Activated B cell treated with CpG ODN at 0.5 μM for 24 hours (primary cell): ENCODE results near the gene TTC36. TPM values are rescaled to one million over a fixed set of nuclear protein-coding genes. Genes with fewer than 3 reads are reported as not detected.
A peak's percentile ranks its signal among the peaks of the same experiment; 100 is the strongest.
"Not testable (repeated sequence)": the region's sequence is repeated elsewhere in the genome, so short reads cannot be mapped to it uniquely, and the experiment has no call there.

ENCODE experiments used
- ATAC-seq: fragments of 200-7000 bp; cut with Tn5 transposase; one replicate; pipeline ENCODE4 v1.10.0; 2021; ENCODE audit warnings: low read depth, mild to moderate bottlenecking, moderate library complexity
- CTCF ChIA-PET: fragments of 350-600 bp; sonication (Branson Sonifier 250); formaldehyde crosslinking; loops from one replicate; lab custom pipeline; 2021; ENCODE audit warnings: antibody characterized with exemption; lab: Charles Lee
- POLR2A ChIA-PET: fragments of 350-600 bp; sonication (Branson Sonifier 250); formaldehyde crosslinking; loops from one replicate; lab custom pipeline; 2021; ENCODE audit warnings: antibody characterized with exemption; lab: Charles Lee
- DNase-seq: peaks from one replicate; pipeline ENCODE4 v3.0.0; 2022
- H3K27ac Mint-ChIP-seq: one replicate; pipeline ENCODE4 v1.8.0; 2020; ENCODE audit warnings: mixed read lengths
- H3K27me3 Mint-ChIP-seq: one replicate; pipeline ENCODE4 v1.8.0; 2021; ENCODE audit warnings: mixed read lengths
- H3K36me3 Mint-ChIP-seq: one replicate; pipeline ENCODE4 v1.8.0; 2021; ENCODE audit warnings: low read depth, mixed read lengths
- H3K4me1 Mint-ChIP-seq: one replicate; pipeline ENCODE4 v1.8.0; 2021; ENCODE audit warnings: mixed read lengths
- H3K4me3 Mint-ChIP-seq: one replicate; pipeline ENCODE4 v1.8.0; 2020; ENCODE audit warnings: mild to moderate bottlenecking, mixed read lengths
- H3K9me3 Mint-ChIP-seq: one replicate; pipeline ENCODE4 v1.8.0; 2020; ENCODE audit warnings: mixed read lengths
- intact Hi-C: fragments of 100-400 bp; cut with micrococcal nuclease; formaldehyde crosslinking; loops from one replicate; pipeline ENCODE4 v1.15.1; 2024
- total RNA-seq: library from RNA; stranded (reverse); gene quantifications from 2 replicates; pipeline ENCODE4 v1.2.3, GENCODE V29; 2022
- TF ChIP-seq, protein P1 (sequence below): fragments of 200-600 bp; IDR thresholded peaks from one replicate; pipeline ENCODE4 v1.8.0; 2022; ENCODE audit warnings: antibody characterized with exemption, mild to moderate bottlenecking

Gene TTC36, protein sequence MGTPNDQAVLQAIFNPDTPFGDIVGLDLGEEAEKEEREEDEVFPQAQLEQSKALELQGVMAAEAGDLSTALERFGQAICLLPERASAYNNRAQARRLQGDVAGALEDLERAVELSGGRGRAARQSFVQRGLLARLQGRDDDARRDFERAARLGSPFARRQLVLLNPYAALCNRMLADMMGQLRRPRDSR
- 0.32 and 0.44 TPM in 2 replicates for total RNA-seq

DNA sequence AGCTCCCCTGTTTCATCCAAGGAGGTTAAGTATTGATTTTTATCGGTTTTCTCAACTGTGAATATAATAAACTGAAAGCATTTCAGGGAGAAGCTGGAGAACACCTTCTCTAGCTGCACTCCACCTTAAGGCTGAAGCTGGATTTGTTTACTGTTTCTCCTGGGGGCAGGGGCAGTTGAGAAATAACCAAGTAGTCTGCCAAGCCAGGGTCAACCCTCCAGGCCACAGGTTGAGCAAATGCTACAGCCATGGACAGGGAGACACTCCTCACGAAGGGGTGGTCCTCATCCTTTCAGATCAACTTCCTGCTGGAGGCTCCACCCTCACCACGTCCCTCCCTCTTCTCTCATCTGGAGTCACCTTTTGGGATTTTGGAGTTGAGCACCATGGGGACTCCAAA lies at the start of gene TTC36:
Gene TTC36 (plus strand): TSS at position 366 of the 400 bp plus-strand sequence. CDS start 21 bp downstream, at position 387.
- Mint-ChIP-seq H3K36me3 (peaks cover 24% of the 10 kb centered on the region), H3K27me3 (no peaks in the 10 kb centered on the region), H3K27ac (no peak within 1 kb of the TSS), H3K4me3 (no peak within 1 kb of the TSS), H3K9me3 (no peaks in the 10 kb centered on the region), H3K4me1 (peaks cover 19% of the 10 kb centered on the region)
- intact Hi-C loops: no loop called here
- TF ChIP-seq, protein P1, sequence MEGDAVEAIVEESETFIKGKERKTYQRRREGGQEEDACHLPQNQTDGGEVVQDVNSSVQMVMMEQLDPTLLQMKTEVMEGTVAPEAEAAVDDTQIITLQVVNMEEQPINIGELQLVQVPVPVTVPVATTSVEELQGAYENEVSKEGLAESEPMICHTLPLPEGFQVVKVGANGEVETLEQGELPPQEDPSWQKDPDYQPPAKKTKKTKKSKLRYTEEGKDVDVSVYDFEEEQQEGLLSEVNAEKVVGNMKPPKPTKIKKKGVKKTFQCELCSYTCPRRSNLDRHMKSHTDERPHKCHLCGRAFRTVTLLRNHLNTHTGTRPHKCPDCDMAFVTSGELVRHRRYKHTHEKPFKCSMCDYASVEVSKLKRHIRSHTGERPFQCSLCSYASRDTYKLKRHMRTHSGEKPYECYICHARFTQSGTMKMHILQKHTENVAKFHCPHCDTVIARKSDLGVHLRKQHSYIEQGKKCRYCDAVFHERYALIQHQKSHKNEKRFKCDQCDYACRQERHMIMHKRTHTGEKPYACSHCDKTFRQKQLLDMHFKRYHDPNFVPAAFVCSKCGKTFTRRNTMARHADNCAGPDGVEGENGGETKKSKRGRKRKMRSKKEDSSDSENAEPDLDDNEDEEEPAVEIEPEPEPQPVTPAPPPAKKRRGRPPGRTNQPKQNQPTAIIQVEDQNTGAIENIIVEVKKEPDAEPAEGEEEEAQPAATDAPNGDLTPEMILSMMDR: no peak
- ChIA-PET POLR2A (no interaction called here), CTCF (no interaction called here)
- DNase-seq: no peak
- ATAC-seq: no peak

DNA sequence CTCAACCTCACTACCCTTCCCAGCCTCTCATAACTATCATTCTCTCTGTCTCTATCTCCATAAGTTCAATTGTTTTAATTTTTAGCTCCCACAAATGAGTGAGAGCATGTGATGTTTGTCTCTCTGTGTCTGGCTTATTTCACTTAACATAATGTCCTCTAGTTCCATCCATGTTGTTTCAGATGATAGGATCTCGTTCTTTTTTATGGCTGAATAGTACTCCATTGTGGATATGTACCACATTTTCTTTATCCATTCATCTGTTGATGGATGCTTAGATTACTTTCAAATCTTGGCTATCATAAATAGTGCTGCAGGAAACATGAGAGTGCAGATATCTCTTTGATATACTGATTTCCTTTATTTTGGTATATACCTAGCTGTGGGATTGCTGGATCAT lies 46.0 kb upstream of the TTC36 start:
- intact Hi-C loops, H3K27ac Mint-ChIP-seq, CTCF ChIA-PET, H3K4me1 Mint-ChIP-seq, ATAC-seq, H3K4me3 Mint-ChIP-seq, H3K27me3 Mint-ChIP-seq, H3K9me3 Mint-ChIP-seq, DNase-seq, POLR2A ChIA-PET: not testable (repeated sequence)
- H3K36me3 Mint-ChIP-seq: peaks cover 85% of the 10 kb centered on the region

DNA sequence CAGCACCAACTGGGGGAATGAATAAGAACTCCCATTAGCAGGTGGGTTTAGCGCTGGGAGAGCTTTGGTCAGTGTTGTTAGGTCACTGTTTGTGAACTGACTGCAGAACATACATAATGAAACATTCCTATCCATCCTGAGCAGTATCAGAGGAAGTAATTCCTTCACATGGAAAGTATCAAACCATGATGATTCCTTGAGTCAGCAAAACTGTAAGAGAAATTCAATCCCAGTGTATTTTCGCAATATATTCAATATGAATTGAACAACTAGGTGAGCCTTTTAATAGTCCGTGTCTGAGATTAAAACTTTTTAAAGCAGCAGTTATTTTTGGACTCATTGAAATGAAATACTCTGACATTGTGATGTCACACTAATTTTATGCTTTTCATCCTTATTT lies 42.9 kb upstream of the TTC36 start:
- TF ChIP-seq, protein P1: no peak
- DNase-seq: no peak
- Mint-ChIP-seq H3K4me1 (no peaks in the 10 kb centered on the region), H3K27ac (no peak overlapping the region), H3K9me3 (no peaks in the 10 kb centered on the region), H3K4me3 (no peak overlapping the region), H3K36me3 (peaks cover 73% of the 10 kb centered on the region), H3K27me3 (no peaks in the 10 kb centered on the region)
- intact Hi-C loops: no loop called here
- no peak for ATAC-seq
- POLR2A ChIA-PET: interaction anchor here (0.6 kb wide), 1 partner anchor 41 kb away, joined by 3 read pairs; no protein-coding TSS in a partner anchor
- CTCF ChIA-PET: no interaction called here

DNA sequence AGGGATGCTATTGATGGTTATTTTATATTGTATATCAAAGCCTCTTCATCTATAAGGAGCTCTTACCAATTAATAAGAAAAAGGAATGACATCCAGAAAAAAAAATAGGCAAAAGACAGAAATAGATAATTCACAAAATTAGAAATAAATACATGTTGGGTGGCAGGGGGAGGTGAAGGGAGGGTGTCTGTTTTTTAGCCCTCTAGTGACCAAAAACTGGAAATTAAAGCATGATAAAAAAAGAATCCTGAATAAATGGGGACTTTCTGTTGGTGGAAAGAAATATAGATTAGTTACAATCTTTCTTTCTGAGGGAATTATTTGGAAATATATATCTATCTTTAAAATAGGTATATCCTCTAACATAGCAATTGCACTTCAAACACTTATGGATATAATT lies 42.0 kb upstream of the TTC36 start:
- Mint-ChIP-seq H3K4me3 (no peak overlapping the region), H3K27me3 (no peaks in the 10 kb centered on the region), H3K27ac (no peak overlapping the region), H3K4me1 (no peaks in the 10 kb centered on the region), H3K36me3 (peaks cover 73% of the 10 kb centered on the region), H3K9me3 (no peaks in the 10 kb centered on the region)
- intact Hi-C loops: no loop called here
- ChIA-PET CTCF (no interaction called here), POLR2A (no interaction called here)
- ATAC-seq: no peak
- TF ChIP-seq, protein P1: no peak
- no peak for DNase-seq

DNA sequence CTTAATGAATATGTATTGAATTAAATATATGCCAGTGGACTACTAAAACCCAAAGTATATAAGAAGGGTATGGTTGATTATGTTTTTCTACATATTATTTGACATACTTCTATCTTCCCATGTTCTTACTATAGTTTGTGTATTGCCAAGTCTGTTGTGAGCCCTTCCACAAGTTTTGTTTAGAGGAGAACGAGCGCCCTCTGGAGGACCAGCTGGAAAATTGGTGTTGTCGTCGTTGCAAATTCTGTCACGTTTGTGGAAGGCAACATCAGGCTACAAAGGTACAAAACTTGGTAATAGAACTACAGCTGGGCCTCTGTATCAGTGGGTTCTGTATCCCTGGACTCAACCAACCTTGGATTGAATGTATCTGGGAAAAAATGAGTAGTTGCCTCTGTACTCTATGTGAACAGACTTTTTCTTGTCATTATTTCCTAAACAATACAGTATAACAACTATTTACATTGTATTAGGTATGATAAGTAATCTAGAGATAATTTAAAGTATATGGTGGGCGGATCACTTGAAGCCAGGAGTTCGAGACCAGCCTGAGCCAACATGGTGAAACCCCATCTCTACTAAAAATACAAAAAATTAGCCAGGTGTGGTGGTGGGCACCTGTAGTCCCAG lies 38.7 kb upstream of the TTC36 start:
- TF ChIP-seq, protein P1: peak; percentile 41
- peaks cover 73% of the 10 kb centered on the region for H3K36me3 Mint-ChIP-seq
- H3K4me1 Mint-ChIP-seq: no peaks in the 10 kb centered on the region
- DNase-seq: peak; percentile 46
- no peaks in the 10 kb centered on the region for H3K9me3 Mint-ChIP-seq
- no peaks in the 10 kb centered on the region for H3K27me3 Mint-ChIP-seq
- peak; percentile 72 for ATAC-seq
- H3K27ac Mint-ChIP-seq: no peak overlapping the region
- intact Hi-C loops: loop anchor here (1.0 to 2.0 kb wide), 7 partner anchors 54 to 343 kb away; partner anchors contain the start of genes ATP5MG and UBE4A
- no peak overlapping the region for H3K4me3 Mint-ChIP-seq
- POLR2A ChIA-PET: interaction anchor here (0.9 kb wide), 1 partner anchor 53 kb away, joined by 3 read pairs; no protein-coding TSS in a partner anchor
- CTCF ChIA-PET: interaction anchor here (0.6 to 1.7 kb wide), 19 partner anchors 11 to 342 kb away, joined by 3 to 15 read pairs (median 4); partner anchors contain the start of genes ATP5MG and KMT2A
